ENCODE measurements around the gene TIAL1. TPM values are rescaled to one million over a fixed set of nuclear protein-coding genes. Genes with fewer than 3 reads are reported as not detected.

TIAL1 gene
- total RNA-seq, 1 experiment from 2014 or later = 120 TPM

DNA sequence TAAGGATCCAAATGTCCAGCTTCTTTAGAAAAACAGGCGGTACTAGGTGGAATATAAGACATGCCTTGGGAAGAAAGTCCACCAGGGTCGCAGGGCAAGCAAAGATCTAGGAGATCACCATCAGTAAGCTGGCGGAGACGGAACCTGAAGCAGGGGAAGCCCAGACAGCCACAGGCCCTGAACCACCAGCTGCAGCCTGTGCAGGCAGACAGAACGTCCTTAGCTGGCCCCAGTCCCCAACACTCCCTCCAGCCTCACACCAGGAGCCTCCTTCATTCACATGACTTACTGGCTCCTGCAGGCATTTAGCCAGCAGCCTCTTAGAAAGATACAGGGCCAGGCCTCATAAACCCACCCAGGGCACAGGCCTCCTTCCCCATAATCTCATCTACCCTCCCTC is 71.6 kb downstream of the TIAL1 start:
- Histone ChIP-seq H3K4me3 (ENCODE audit: low read length) (no peak overlapping the region), H2AFZ (ENCODE audit: low read length) (no peak overlapping the region), H3K9me2 (replicated peaks; ENCODE audit: insufficient read depth, low read length) (no peaks in the 10 kb centered on the region), H3K79me2 (ENCODE audit: low read length) (peaks cover 29% of the 10 kb centered on the region), H3K27me3 (ENCODE audit: low read length) (no peaks in the 10 kb centered on the region), H3K9ac (ENCODE audit: low read length) (no peak overlapping the region), H3K4me2 (ENCODE audit: low read depth, low read length, poor library complexity, severe bottlenecking) (no peak overlapping the region), H4K20me1 (ENCODE audit: insufficient read depth, low read depth, low read length) (no peaks in the 10 kb centered on the region), H3K4me1 (ENCODE audit: low read length) (no peaks in the 10 kb centered on the region), H3K27ac (ENCODE audit: low read length) (no peak overlapping the region), H3K36me3 (ENCODE audit: insufficient read depth, low read length) (peaks cover 11% of the 10 kb centered on the region; the same call in 1 of the 2 replicates), H3K9me3 (ENCODE audit: low read length) (no peaks in the 10 kb centered on the region)
- no peak for DNase-seq

- Histone ChIP-seq H3K27ac (ENCODE audit: low read length) (no peak overlapping the region), H3K4me1 (ENCODE audit: low read length) (no peaks in the 10 kb centered on the region), H3K4me2 (ENCODE audit: low read depth, low read length, poor library complexity, severe bottlenecking) (no peak overlapping the region), H3K9me2 (replicated peaks; ENCODE audit: insufficient read depth, low read length) (no peaks in the 10 kb centered on the region), H3K27me3 (ENCODE audit: low read length) (no peaks in the 10 kb centered on the region), H3K9me3 (ENCODE audit: low read length) (no peaks in the 10 kb centered on the region), H2AFZ (ENCODE audit: low read length) (no peak overlapping the region), H3K79me2 (ENCODE audit: low read length) (peaks cover 25% of the 10 kb centered on the region), H4K20me1 (ENCODE audit: insufficient read depth, low read depth, low read length) (no peaks in the 10 kb centered on the region), H3K9ac (ENCODE audit: low read length) (no peak overlapping the region), H3K4me3 (ENCODE audit: low read length) (no peak overlapping the region), H3K36me3 (ENCODE audit: insufficient read depth, low read length) (peaks cover 11% of the 10 kb centered on the region; the same call in 1 of the 2 replicates)
- DNase-seq = no peak
These were observed 72.1 kb downstream of the TIAL1 start for GRCh38 chr10:119524720-119525070.

GRCh38 chr10:119523895-119524719 is 72.7 kb downstream of the TIAL1 start:
- no peak overlapping the region for H3K27ac ChIP-seq (ENCODE audit: low read length)
- H3K4me1 ChIP-seq (ENCODE audit: low read length) = no peaks in the 10 kb centered on the region
- no peak overlapping the region for H3K9ac ChIP-seq (ENCODE audit: low read length)
- no peaks in the 10 kb centered on the region for H3K9me2 ChIP-seq (replicated peaks; ENCODE audit: insufficient read depth, low read length)
- H3K9me3 ChIP-seq (ENCODE audit: low read length) = no peaks in the 10 kb centered on the region
- H3K4me3 ChIP-seq (ENCODE audit: low read length) = no peak overlapping the region
- no peaks in the 10 kb centered on the region for H3K27me3 ChIP-seq (ENCODE audit: low read length)
- H2AFZ ChIP-seq (ENCODE audit: low read length) = no peak overlapping the region
- H3K4me2 ChIP-seq (ENCODE audit: low read depth, low read length, poor library complexity, severe bottlenecking) = no peak overlapping the region
- peaks cover 11% of the 10 kb centered on the region; the same call in 1 of the 2 replicates for H3K36me3 ChIP-seq (ENCODE audit: insufficient read depth, low read length)
- H4K20me1 ChIP-seq (ENCODE audit: insufficient read depth, low read depth, low read length) = no peaks in the 10 kb centered on the region
- peaks cover 20% of the 10 kb centered on the region for H3K79me2 ChIP-seq (ENCODE audit: low read length)
- DNase-seq = no peak

Other genes with a start within 250 kb of the TIAL1 start
- gene RGS10, start 54.2 kb downstream of the TIAL1 start, total RNA-seq (2014; rRNA removed; shearing (Covaris generic); ENCODE audit: low replicate concordance) = 54.5 and 78.0 TPM in 2 replicates
- gene BAG3, start 54.4 kb upstream of the TIAL1 start, total RNA-seq (2014; rRNA removed; shearing (Covaris generic); ENCODE audit: low replicate concordance) = 0.97 and 1.4 TPM in 2 replicates
- 2.5 and 5.6 TPM in 2 replicates for gene INPP5F, start 129.1 kb upstream of the TIAL1 start, total RNA-seq (2014; rRNA removed; shearing (Covaris generic); ENCODE audit: low replicate concordance)

Measured in Karpas-422 (cell line).